Measurements from ENCODE around the gene SOX21.

DNA sequence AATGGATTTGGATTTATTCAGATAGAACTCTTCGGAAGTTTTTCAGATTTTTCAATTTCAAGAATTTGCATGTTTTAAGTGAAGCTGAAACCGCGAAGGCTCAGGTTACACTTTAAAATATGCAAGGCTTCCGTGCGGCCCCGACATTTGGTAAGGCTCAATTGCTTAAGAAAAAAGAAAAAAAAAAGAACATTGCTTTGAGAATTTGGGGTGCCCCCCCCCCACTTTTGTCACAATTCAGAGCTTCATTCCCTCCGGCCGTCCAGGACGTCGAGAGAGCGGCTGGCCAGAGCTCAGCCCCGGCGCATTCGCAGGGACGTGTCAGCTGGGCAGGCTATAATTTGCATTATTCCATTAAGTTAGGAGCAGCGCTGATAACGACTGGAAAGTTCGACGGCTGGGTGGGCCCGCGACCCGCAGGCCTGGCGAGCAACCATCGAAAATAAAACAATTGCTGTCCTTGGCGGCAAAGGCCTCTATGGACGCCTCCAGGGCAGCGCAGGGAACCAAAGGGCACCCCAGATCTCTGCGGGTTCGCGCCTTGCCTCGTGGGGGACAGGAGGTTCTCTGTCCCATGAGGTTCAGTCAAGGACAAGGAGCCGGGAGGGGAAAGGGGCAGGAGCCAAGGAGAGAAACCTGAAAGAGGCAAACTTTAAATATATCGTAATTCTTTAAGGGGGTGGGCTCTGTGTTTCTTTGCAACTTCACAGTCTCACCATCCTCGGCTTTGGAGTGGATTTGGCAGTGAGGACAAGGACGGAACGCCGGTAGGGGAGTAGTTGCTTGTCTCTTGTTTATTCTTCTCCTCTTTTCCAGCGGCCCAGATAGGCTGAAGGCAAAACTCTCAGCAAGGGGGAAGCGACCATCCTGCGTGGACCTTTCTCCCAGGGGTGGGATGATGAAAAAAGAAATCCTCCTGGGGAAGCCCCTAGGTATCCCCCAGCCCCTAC lies 7.0 kb downstream of the SOX21 start:
- TF ChIP-seq POLR2AphosphoS5 (IDR thresholded peaks at IDR 0.05; ENCODE audit: low read depth, low read length), result no peak
- TF ChIP-seq, protein P1, sequence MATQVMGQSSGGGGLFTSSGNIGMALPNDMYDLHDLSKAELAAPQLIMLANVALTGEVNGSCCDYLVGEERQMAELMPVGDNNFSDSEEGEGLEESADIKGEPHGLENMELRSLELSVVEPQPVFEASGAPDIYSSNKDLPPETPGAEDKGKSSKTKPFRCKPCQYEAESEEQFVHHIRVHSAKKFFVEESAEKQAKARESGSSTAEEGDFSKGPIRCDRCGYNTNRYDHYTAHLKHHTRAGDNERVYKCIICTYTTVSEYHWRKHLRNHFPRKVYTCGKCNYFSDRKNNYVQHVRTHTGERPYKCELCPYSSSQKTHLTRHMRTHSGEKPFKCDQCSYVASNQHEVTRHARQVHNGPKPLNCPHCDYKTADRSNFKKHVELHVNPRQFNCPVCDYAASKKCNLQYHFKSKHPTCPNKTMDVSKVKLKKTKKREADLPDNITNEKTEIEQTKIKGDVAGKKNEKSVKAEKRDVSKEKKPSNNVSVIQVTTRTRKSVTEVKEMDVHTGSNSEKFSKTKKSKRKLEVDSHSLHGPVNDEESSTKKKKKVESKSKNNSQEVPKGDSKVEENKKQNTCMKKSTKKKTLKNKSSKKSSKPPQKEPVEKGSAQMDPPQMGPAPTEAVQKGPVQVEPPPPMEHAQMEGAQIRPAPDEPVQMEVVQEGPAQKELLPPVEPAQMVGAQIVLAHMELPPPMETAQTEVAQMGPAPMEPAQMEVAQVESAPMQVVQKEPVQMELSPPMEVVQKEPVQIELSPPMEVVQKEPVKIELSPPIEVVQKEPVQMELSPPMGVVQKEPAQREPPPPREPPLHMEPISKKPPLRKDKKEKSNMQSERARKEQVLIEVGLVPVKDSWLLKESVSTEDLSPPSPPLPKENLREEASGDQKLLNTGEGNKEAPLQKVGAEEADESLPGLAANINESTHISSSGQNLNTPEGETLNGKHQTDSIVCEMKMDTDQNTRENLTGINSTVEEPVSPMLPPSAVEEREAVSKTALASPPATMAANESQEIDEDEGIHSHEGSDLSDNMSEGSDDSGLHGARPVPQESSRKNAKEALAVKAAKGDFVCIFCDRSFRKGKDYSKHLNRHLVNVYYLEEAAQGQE (IDR thresholded peaks at IDR 0.05; ENCODE audit: insufficient read depth in 1 of 2, low read depth in 2 of 2, low read length in 2 of 2), result no peak
- no peak for TF ChIP-seq TAF1 (IDR thresholded peaks at IDR 0.05; ENCODE audit: borderline replicate concordance, insufficient read depth, low read length)
- TF ChIP-seq SIN3A (IDR thresholded peaks at IDR 0.05; ENCODE audit: borderline replicate concordance, insufficient read depth, low read length), result no peak
- TF ChIP-seq FOXP2 (optimal IDR thresholded peaks at IDR 0.05; ENCODE audit: borderline replicate concordance, extremely low read depth, extremely low read length, insufficient read depth), result no peak
